ENCODE results near the gene FGF11.

FGF11 gene

GRCh38 chr17:7429722-7430121, 9.6 kb upstream of the FGF11 start:
- Mint-ChIP-seq H3K4me1 (ENCODE audit: low read depth) (no peaks in the 10 kb centered on the region), H3K36me3 (ENCODE audit: low read depth) (no peaks in the 10 kb centered on the region), H3K27ac (no peak overlapping the region), H3K9me3 (no peaks in the 10 kb centered on the region), H3K4me3 (no peak overlapping the region), H3K27me3 (peaks cover 6% of the 10 kb centered on the region)
- intact Hi-C loops (cut with micrococcal nuclease), result no loop called here

DNA sequence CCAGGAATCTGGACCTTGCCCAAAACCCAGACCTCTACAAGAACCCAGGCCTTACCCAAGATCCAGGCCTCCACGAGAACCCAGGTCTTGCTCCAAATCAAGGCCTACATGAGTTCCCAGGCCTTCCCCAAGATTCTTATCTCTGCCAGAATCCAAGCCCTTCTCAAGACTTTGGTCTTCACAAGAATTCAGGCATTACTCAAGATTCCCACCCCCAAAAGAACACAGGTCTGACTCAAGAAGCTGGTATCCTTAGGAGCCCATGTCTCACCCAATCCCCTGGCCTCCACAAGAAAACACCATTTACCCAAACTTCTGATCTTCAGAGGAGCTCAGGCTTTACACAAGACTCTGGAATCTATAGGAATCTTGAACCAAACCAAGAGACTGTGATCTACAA, 8.1 kb upstream of the FGF11 start:
- Mint-ChIP-seq H3K36me3 (ENCODE audit: low read depth) (peaks cover 10% of the 10 kb centered on the region), H3K27me3 (peaks cover 2% of the 10 kb centered on the region), H3K4me3 (no peak overlapping the region), H3K9me3 (no peaks in the 10 kb centered on the region), H3K27ac (no peak overlapping the region), H3K4me1 (ENCODE audit: low read depth) (peaks cover 5% of the 10 kb centered on the region)
- intact Hi-C loops (cut with micrococcal nuclease), result no loop called here

GRCh38 chr17:7432296-7432695, 7.0 kb upstream of the FGF11 start:
- H3K27ac Mint-ChIP-seq, result no peak overlapping the region
- intact Hi-C loops (cut with micrococcal nuclease), result no loop called here
- no peaks in the 10 kb centered on the region for H3K9me3 Mint-ChIP-seq
- no peak overlapping the region for H3K4me3 Mint-ChIP-seq
- H3K4me1 Mint-ChIP-seq (ENCODE audit: low read depth), result peaks cover 13% of the 10 kb centered on the region
- H3K27me3 Mint-ChIP-seq, result peaks cover 2% of the 10 kb centered on the region
- H3K36me3 Mint-ChIP-seq (ENCODE audit: low read depth), result peaks cover 17% of the 10 kb centered on the region

- H3K27me3 Mint-ChIP-seq, result peaks cover 30% of the 10 kb centered on the region
- intact Hi-C loops (cut with micrococcal nuclease), result loop anchor here (1.0 to 5.0 kb wide), 4 partner anchors 32 to 125 kb away; partner anchors contain the start of genes KCTD11, POLR2A, SENP3 and TMEM256
- no peaks in the 10 kb centered on the region for H3K9me3 Mint-ChIP-seq
- peak overlapping the region; percentile 90 for H3K27ac Mint-ChIP-seq
- peaks cover 45% of the 10 kb centered on the region for H3K4me1 Mint-ChIP-seq (ENCODE audit: low read depth)
- peak overlapping the region; percentile 86 for H3K4me3 Mint-ChIP-seq
- H3K36me3 Mint-ChIP-seq (ENCODE audit: low read depth), result peaks cover 25% of the 10 kb centered on the region
Observed at GRCh38 chr17:7435676-7436555, 3.4 kb upstream of the FGF11 start.

DNA sequence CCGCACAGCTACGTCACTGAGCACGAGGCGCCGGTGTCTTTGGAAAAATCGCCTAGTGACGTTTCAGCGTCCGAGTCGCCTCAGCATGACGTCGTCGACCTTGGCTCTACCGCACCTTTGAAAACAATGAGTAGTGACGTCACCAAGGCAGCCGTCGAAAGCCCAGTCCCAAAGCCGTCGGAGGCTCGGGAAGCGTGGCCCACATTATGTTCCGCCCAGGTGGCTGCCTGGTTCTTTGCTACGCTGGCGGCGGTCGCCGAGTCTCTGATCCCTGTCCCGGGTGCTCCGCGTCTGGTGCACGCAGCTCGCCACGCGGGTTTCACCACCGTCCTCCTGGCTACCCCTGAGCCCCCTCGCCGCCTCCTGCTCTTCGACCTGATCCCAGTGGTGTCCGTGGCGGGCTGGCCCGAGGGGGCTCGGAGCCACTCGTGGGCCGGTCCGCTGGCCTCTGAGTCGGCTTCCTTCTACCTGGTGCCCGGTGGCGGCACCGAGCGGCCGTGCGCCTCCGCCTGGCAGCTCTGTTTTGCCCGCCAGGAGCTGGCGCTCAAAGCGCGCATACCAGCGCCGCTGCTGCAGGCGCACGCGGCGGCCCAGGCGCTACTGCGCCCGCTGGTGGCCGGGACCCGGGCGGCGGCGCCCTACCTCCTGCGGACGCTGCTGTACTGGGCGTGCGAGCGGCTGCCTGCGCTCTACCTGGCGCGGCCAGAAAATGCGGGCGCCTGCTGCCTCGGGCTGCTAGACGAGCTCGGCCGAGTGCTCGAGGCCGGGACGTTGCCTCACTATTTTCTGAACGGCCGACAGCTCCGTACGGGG, 2.5 kb upstream of the FGF11 start:
- intact Hi-C loops (cut with micrococcal nuclease), result loop anchor here (2.0 to 5.0 kb wide), 2 partner anchors 84 to 124 kb away; partner anchors contain the start of genes KCTD11 and SENP3
- H3K9me3 Mint-ChIP-seq, result no peaks in the 10 kb centered on the region
- H3K36me3 Mint-ChIP-seq (ENCODE audit: low read depth), result peaks cover 25% of the 10 kb centered on the region
- H3K27ac Mint-ChIP-seq, result peak overlapping the region; percentile 90
- peaks cover 46% of the 10 kb centered on the region for H3K4me1 Mint-ChIP-seq (ENCODE audit: low read depth)
- peaks cover 38% of the 10 kb centered on the region for H3K27me3 Mint-ChIP-seq
- peak overlapping the region; percentile 86 for H3K4me3 Mint-ChIP-seq

- H3K4me3 Mint-ChIP-seq, result peak overlapping the region; percentile 86
- intact Hi-C loops (cut with micrococcal nuclease), result loop anchor here (2.0 to 5.0 kb wide), 2 partner anchors 85 to 123 kb away; partner anchors contain the start of genes KCTD11 and SENP3
- H3K4me1 Mint-ChIP-seq (ENCODE audit: low read depth), result peaks cover 46% of the 10 kb centered on the region
- peaks cover 25% of the 10 kb centered on the region for H3K36me3 Mint-ChIP-seq (ENCODE audit: low read depth)
- H3K27ac Mint-ChIP-seq, result peak overlapping the region; percentile 53
- H3K9me3 Mint-ChIP-seq, result no peaks in the 10 kb centered on the region
- H3K27me3 Mint-ChIP-seq, result peaks cover 45% of the 10 kb centered on the region
Observed at GRCh38 chr17:7437369-7437863, 1.9 kb upstream of the FGF11 start.

GRCh38 chr17:7437950-7438614, 1.2 kb upstream of the FGF11 start:
- Mint-ChIP-seq H3K9me3 (no peaks in the 10 kb centered on the region), H3K36me3 (ENCODE audit: low read depth) (peaks cover 25% of the 10 kb centered on the region), H3K27me3 (peaks cover 51% of the 10 kb centered on the region), H3K27ac (peak overlapping the region; percentile 53), H3K4me3 (peak overlapping the region; percentile 86), H3K4me1 (ENCODE audit: low read depth) (peaks cover 46% of the 10 kb centered on the region)
- intact Hi-C loops (cut with micrococcal nuclease), result loop anchor here (2.0 to 5.0 kb wide), 2 partner anchors 86 to 123 kb away; partner anchors contain the start of genes KCTD11 and SENP3

- Mint-ChIP-seq H3K4me1 (ENCODE audit: low read depth) (peaks cover 46% of the 10 kb centered on the region), H3K27ac (peak overlapping the region; percentile 53), H3K27me3 (peaks cover 59% of the 10 kb centered on the region)
Observed at GRCh38 chr17:7438656-7439460, 454 bp upstream of the FGF11 start.

DNA sequence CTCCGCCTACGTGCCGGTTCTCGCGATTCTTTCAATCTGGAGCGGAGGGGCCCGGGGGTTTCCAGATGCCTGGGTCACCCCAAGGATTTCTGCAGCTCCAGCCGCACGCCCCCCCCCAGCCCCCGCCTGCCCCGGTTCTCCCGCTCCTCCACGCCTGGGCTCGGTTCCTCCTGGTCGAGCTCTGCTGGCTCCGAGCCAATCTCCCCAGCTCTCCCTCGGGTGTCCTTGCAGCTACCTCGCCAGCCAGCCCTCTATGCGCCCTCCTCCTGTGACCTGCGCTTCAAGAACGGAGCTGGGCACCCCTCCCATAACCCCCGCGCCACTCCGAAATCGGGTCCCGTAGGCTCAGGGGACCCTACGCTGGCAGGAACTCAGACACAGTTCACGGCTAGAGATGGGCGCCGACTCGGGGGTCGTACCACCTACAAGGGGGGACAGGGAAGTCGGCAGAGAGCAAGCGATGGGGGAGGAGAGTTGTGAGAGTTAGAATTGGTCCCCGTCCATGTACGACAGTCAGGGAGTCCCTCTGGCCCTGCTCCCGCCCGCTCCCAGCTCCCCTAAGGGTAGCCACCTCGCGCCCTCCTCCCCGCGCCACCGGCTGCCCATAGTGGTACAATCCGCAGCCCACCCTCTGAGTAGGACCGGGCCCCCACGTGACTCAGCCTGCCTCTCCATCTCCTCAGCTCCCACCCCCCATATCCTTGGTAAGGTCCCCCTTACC, 961 bp downstream of the FGF11 start:
- H3K27me3 Mint-ChIP-seq, result peaks cover 71% of the 10 kb centered on the region
- H3K27ac Mint-ChIP-seq, result peak overlapping the region; percentile 53
- H3K4me3 Mint-ChIP-seq, result peak overlapping the region; percentile 86
- H3K4me1 Mint-ChIP-seq (ENCODE audit: low read depth), result peaks cover 51% of the 10 kb centered on the region
- intact Hi-C loops (cut with micrococcal nuclease), result no loop called here
- H3K9me3 Mint-ChIP-seq, result no peaks in the 10 kb centered on the region
- peaks cover 24% of the 10 kb centered on the region for H3K36me3 Mint-ChIP-seq (ENCODE audit: low read depth)

More at GRCh38 chr17:7438656-7439460, 454 bp upstream of the FGF11 start:
- Mint-ChIP-seq H3K4me3 (peak overlapping the region; percentile 86), H3K36me3 (ENCODE audit: low read depth) (peaks cover 25% of the 10 kb centered on the region), H3K9me3 (no peaks in the 10 kb centered on the region)
- intact Hi-C loops (cut with micrococcal nuclease), result loop anchor here (5.0 kb wide), 1 partner anchor 87 kb away; the partner anchor contains the start of gene KCTD11

DNA sequence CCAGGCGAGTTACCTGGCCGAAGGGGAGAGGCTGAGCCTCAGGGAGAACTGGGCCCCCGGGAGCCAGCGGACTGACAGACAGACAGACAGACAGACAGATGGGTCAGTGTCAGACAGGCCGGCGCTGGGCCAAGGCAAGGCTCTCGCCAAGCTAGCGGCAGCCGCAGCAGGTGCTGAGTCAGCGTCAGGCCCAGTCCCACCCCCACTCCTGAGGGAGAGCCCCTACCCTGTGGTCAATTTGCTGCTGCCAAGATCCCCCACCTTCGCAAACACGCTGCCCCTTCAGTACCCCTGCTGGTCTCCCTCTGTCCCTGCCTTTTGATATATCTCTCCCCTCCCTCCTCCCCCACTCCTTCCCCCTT, 1.5 kb downstream of the FGF11 start:
- no peak overlapping the region for H3K27ac Mint-ChIP-seq
- intact Hi-C loops (cut with micrococcal nuclease), result no loop called here
- H3K4me3 Mint-ChIP-seq, result peak overlapping the region; percentile 86
- H3K9me3 Mint-ChIP-seq, result no peaks in the 10 kb centered on the region
- peaks cover 77% of the 10 kb centered on the region for H3K27me3 Mint-ChIP-seq
- peaks cover 19% of the 10 kb centered on the region for H3K36me3 Mint-ChIP-seq (ENCODE audit: low read depth)
- H3K4me1 Mint-ChIP-seq (ENCODE audit: low read depth), result peaks cover 56% of the 10 kb centered on the region

GRCh38 chr17:7441266-7441665, 2.0 kb downstream of the FGF11 start:
- H3K4me1 Mint-ChIP-seq (ENCODE audit: low read depth), result peaks cover 53% of the 10 kb centered on the region
- no peak overlapping the region for H3K4me3 Mint-ChIP-seq
- peaks cover 14% of the 10 kb centered on the region for H3K36me3 Mint-ChIP-seq (ENCODE audit: low read depth)
- H3K27ac Mint-ChIP-seq, result no peak overlapping the region
- H3K27me3 Mint-ChIP-seq, result peaks cover 81% of the 10 kb centered on the region
- intact Hi-C loops (cut with micrococcal nuclease), result no loop called here
- H3K9me3 Mint-ChIP-seq, result no peaks in the 10 kb centered on the region

- Mint-ChIP-seq H3K27me3 (peaks cover 89% of the 10 kb centered on the region), H3K36me3 (ENCODE audit: low read depth) (peaks cover 7% of the 10 kb centered on the region), H3K9me3 (no peaks in the 10 kb centered on the region), H3K27ac (no peak overlapping the region), H3K4me3 (no peak overlapping the region), H3K4me1 (ENCODE audit: low read depth) (peaks cover 45% of the 10 kb centered on the region)
- intact Hi-C loops (cut with micrococcal nuclease), result no loop called here
Observed at GRCh38 chr17:7442142-7442541, 2.8 kb downstream of the FGF11 start.
